Measurements from ENCODE around the gene EFCAB14. TPM values are rescaled to one million over a fixed set of nuclear protein-coding genes. Genes with fewer than 3 reads are reported as not detected.

Gene EFCAB14
- total and polyA plus RNA-seq, 2 donors (not counting 3 experiments of a cell fraction or from before 2014, with no cell fraction given) = 30.0 to 81.7 TPM

DNA sequence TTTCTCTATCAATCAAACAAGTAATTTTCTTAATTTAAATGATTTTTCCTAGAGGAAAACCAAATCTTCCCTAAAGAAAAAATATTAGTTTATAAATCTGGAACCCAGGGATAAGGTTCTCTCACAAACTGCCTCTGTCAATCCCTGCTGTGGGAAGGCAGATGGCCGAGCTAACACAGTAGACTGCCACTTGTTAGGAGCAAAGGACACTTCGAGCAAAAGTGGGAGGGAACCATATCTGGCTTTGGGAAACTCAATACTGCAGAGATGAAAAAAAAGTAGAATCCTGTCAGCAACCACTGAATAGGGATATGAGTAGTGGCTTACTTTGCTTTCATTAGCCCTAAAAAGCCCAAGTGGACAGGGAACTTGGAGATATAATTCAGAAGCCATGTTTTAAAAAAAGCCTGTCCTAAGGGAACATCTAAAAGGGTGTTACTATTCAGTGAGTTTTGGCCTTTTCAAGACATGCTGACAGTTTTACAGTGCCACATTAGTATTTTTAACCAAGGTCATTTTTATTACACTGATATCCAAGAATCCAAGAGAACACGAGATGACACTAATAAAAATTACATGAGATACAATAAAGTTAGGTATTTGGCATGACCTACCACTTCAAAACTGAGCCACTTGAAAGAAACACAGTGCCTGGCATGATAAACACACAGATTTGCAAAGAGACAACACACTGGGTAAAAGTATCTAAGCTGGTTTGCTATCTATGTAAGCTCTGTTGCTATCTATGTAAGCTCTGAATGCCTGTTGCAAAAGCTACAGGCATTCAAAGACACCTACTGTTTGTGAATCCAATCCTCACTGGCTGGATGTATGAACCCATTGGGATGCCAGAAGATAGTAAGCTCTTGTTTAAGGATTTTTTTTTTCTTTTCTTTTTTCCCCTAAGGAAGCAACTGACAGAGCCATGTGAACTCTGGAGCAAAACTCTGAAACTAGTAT is 25.8 kb downstream of the EFCAB14 start:
- Histone ChIP-seq H3K27me3 (ENCODE audit: control insufficient read depth in 2 of 2, insufficient read depth in 2 of 2, low read length in 2 of 2) (no peaks in the 10 kb centered on the region), H2AFZ (ENCODE audit: low read depth, low read length) (no peak overlapping the region), H3K36me3 (ENCODE audit: control insufficient read depth in 2 of 2, extremely low read depth in 1 of 2, insufficient read depth in 2 of 2, low read length in 2 of 2) (peaks cover 10 to 21% of the 10 kb centered on the region in 2 experiments), H3K27ac (ENCODE audit: insufficient read depth, low read depth, low read length) (no peak overlapping the region), H3K9me3 (replicated peaks; ENCODE audit: control insufficient read depth, insufficient read depth, low read length) (no peaks in the 10 kb centered on the region), H3K9ac (replicated peaks; ENCODE audit: extremely low read depth, insufficient read depth, low read length) (no peak overlapping the region), H3K79me2 (ENCODE audit: control insufficient read depth, insufficient read depth, low read length) (no peaks in the 10 kb centered on the region), H3K9me1 (replicated peaks; ENCODE audit: control insufficient read depth, extremely low read depth, insufficient read depth, low read length) (no peaks in the 10 kb centered on the region), H3K4me1 (ENCODE audit: control insufficient read depth, extremely low read depth, insufficient read depth, low read length) (peaks cover 16% of the 10 kb centered on the region), H4K20me1 (replicated peaks; ENCODE audit: control insufficient read depth, extremely low read depth, insufficient read depth, low read length) (peaks cover 14% of the 10 kb centered on the region), H3K4me3 (replicated peaks in 1 of 3; ENCODE audit: insufficient read depth in 1 of 3, low read depth in 1 of 3, low read length in 3 of 3) (no peak overlapping the region), H3K4me2 (ENCODE audit: insufficient read depth, low read length) (no peak overlapping the region)
- ChIA-PET CTCF (no interaction called here), POLR2A (no interaction called here)
- TF ChIP-seq JUN (IDR thresholded peaks at IDR 0.05; ENCODE audit: borderline replicate concordance, insufficient read depth, insufficient read length, low read depth) = no peak
- no peak for TF ChIP-seq FOS (IDR thresholded peaks at IDR 0.05; ENCODE audit: borderline replicate concordance, insufficient read depth, low read length)
- TF ChIP-seq, protein P1, sequence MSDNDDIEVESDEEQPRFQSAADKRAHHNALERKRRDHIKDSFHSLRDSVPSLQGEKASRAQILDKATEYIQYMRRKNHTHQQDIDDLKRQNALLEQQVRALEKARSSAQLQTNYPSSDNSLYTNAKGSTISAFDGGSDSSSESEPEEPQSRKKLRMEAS (IDR thresholded peaks at IDR 0.05; ENCODE audit: insufficient read depth, insufficient read length) = no peak
- TF ChIP-seq MYC (IDR thresholded peaks at IDR 0.05; ENCODE audit: low read depth, low read length) = no peak
- no peak for TF ChIP-seq POLR2A (IDR thresholded peaks at IDR 0.05; ENCODE audit: low read depth, low read length)
- no peak for TF ChIP-seq GATA2 (IDR thresholded peaks at IDR 0.05; ENCODE audit: insufficient read depth, insufficient read length, low read depth, low read length)
- TF ChIP-seq, protein P2, sequence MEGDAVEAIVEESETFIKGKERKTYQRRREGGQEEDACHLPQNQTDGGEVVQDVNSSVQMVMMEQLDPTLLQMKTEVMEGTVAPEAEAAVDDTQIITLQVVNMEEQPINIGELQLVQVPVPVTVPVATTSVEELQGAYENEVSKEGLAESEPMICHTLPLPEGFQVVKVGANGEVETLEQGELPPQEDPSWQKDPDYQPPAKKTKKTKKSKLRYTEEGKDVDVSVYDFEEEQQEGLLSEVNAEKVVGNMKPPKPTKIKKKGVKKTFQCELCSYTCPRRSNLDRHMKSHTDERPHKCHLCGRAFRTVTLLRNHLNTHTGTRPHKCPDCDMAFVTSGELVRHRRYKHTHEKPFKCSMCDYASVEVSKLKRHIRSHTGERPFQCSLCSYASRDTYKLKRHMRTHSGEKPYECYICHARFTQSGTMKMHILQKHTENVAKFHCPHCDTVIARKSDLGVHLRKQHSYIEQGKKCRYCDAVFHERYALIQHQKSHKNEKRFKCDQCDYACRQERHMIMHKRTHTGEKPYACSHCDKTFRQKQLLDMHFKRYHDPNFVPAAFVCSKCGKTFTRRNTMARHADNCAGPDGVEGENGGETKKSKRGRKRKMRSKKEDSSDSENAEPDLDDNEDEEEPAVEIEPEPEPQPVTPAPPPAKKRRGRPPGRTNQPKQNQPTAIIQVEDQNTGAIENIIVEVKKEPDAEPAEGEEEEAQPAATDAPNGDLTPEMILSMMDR (IDR thresholded peaks at IDR 0.05; ENCODE audit: extremely low read depth in 1 of 2, insufficient read depth in 1 of 2, low read depth in 1 of 2, low read length in 2 of 2) = no peak
- no peak for TF ChIP-seq POLR2AphosphoS5 (IDR thresholded peaks at IDR 0.05; ENCODE audit: insufficient read depth, low read depth, low read length)
- no peak for TF ChIP-seq EZH2 (IDR thresholded peaks at IDR 0.05; ENCODE audit: borderline replicate concordance, low read depth, low read length, severe bottlenecking)
- BruUV-seq (replicated peaks) = no TSS peak
- FAIRE-seq = no peak
- intact Hi-C loops (cut with micrococcal nuclease) (no loop called here), dilution Hi-C loops (cut with MboI; ENCODE audit: extremely low pct_ligation_motif_present, low sequenced_read_pairs) (no loop called here)
- DNase-seq (ENCODE audit: low read depth, low spot score) = no peak

All from endothelial cell of umbilical vein (primary cell).